GM12864 (cell line): Measurements from ENCODE around the gene OR9A4.

Experiments
- DNase-seq: peaks from one replicate; pipeline ENCODE4 v3.0.0-alpha.2; 2011; ENCODE audit warnings: low read depth
- H3K4me3 ChIP-seq: 2 replicates; pipeline ENCODE4 v1.5.1; 2011; ENCODE audit warnings: mild to moderate bottlenecking, low read depth, low read length, control low read depth
- TF ChIP-seq, protein P1 (sequence below): IDR thresholded peaks from 2 replicates; pipeline ENCODE4 v1.5.1; 2011; ENCODE audit warnings: low read depth, mild to moderate bottlenecking, moderate library complexity, low read length, control low read depth, inconsistent platforms; ENCODE audit errors: missing control alignments

OR9A4 gene

DNA sequence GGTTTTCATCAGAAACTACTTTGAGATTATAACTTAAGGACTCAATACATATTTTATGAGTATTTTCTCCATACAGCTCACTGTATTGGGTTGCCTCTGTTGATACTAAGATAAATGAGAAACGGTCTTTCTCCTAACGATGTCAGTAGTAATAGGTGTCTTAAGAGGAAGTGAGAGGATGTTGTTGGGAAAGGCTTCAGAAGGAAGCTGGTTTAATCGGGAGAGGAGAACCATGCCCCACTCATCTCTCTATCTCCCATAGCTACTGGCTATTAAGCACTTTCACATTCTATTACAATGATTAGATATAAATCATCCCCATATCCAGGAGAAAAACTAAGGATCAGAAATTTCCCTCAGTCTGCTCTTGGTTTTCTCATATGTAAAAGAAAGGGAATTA, 28.6 kb downstream of the OR9A4 start:
- no peak for DNase-seq
- TF ChIP-seq, protein P1, sequence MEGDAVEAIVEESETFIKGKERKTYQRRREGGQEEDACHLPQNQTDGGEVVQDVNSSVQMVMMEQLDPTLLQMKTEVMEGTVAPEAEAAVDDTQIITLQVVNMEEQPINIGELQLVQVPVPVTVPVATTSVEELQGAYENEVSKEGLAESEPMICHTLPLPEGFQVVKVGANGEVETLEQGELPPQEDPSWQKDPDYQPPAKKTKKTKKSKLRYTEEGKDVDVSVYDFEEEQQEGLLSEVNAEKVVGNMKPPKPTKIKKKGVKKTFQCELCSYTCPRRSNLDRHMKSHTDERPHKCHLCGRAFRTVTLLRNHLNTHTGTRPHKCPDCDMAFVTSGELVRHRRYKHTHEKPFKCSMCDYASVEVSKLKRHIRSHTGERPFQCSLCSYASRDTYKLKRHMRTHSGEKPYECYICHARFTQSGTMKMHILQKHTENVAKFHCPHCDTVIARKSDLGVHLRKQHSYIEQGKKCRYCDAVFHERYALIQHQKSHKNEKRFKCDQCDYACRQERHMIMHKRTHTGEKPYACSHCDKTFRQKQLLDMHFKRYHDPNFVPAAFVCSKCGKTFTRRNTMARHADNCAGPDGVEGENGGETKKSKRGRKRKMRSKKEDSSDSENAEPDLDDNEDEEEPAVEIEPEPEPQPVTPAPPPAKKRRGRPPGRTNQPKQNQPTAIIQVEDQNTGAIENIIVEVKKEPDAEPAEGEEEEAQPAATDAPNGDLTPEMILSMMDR = no peak
- H3K4me3 ChIP-seq = no peak overlapping the region

DNA sequence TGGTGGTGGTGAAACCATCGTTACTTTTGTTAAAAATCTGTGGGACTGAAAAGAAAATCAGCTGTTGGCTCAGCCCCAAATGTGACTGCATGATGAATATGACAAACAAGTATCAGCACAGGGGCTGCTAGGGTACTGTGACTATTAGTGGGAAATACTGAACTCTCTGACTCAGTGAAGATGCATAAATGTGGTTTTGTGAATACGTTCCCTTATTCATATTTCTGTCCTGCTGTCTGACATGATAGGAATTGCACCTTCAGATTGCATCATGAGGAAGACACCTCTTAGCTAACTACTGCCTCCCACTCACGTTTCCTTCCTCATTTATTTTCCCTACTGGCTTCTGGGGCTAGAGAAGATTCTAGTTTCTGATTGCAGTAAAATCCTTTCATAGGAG, 29.2 kb downstream of the OR9A4 start:
- H3K4me3 ChIP-seq = no peak overlapping the region
- DNase-seq = no peak
- TF ChIP-seq, protein P1 = no peak

DNA sequence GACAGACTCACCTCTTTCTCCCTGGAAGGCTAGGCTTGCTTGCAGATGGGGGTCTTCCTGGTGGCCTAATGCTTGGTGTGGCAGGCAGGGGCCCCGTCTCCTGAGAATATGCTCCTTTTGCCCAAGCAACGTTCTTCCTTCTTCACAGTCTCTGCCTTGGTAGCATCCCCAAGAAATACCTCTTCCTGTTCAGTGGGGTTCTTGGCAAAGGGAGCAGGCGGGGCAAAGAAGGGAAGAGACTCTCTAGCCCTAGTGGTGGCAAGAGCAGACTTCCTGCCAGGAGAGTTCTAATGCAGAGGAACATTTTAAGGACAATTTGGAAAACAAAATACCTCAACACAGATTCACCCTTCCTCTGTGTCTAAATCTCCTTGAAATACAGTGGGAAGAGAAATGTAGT, 30.6 kb downstream of the OR9A4 start, which contains the start of gene CLEC5A:
Gene CLEC5A (minus strand): TSS at position 179 of the 400 bp plus-strand sequence. CDS start 682 bp downstream, outside the sequence.
- TF ChIP-seq, protein P1 = no peak
- DNase-seq = no peak
- no peak within 1 kb of the TSS for H3K4me3 ChIP-seq

DNA sequence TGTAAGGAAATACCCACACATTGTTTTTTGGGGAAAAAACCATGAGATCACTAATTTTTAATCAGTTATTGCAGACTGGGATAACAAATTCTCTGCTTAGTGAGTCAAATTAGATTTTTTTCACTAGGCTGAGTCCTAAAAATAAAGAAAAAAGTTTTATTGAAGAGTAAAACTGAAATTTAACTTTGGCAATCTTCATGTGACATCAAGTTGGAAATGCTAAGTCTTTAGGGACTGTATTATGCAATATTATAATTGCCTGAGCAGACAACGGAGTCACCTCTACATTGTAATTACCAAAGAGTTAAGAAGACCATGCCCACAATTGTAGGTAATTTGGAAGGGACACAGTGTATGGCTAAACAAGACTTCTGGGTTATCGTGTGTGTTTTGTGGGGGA, 32.8 kb downstream of the OR9A4 start:
- no peak for DNase-seq
- TF ChIP-seq, protein P1 = no peak
- H3K4me3 ChIP-seq = no peak overlapping the region

DNA sequence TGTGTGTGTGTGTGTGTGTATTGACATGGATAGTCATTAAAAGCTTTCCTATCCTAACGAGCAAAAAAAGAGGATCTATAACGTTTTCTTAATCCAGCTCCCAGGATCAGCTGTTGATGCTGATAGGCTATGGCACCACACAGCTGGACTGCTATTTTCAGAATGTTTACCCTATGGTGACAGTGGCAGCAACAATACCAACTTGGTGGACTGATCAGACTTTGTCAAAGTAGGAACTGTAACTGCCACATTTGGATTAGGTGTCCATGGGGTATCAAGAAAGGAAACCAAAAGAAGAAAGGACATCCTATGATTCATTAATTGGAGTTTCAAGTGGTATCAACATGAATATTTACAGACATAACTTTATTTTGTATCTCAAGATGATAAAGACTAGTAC, 33.3 kb downstream of the OR9A4 start:
- TF ChIP-seq, protein P1 = no peak
- H3K4me3 ChIP-seq = no peak overlapping the region
- no peak for DNase-seq

DNA sequence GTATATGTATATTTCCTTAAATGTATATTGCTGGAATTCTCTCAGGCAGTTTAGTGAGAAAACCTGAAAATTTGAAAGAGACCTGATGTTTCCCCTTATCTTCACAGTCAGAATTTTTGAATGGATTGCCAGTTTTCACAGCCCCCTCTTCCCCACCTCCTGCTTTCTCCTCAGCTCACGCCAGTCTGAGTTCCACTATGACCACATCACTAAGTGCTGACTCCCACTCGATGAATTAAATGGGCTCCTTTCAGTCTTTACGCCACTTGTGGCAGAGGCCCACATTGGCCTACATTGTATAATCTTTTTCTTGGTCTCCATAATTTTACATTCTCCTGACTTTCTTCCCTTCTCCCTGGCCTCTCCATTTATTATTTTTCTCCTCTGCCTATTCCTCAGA, 33.7 kb downstream of the OR9A4 start:
- TF ChIP-seq, protein P1 = no peak
- H3K4me3 ChIP-seq = no peak overlapping the region
- no peak for DNase-seq

DNA sequence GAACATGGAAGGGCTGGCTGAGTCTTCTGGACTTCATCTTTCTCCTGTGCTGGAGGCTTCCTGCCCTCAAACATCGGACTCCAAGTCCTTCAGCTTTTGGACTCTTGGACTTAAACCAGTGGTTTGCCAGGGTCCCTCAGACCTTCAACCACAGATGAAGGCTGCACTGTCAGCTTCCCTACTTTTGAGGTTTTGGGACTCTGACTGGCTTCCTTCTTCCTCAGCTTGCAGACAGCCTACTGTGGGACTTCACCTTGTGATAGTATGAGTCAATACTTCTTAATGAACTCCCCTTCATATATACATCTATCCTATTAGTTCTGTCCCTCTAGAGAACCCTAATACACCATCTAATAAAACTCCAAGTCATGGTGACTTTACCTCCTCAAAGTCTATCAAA, 34.6 kb downstream of the OR9A4 start:
- TF ChIP-seq, protein P1 = no peak
- DNase-seq = no peak
- no peak overlapping the region for H3K4me3 ChIP-seq
